IMR-90 (cell line): ENCODE results near the gene ZNF662. TPM values are rescaled to one million over a fixed set of nuclear protein-coding genes. Genes with fewer than 3 reads are reported as not detected.

Source experiments
- ATAC-seq: fragments of 200-7000 bp; cut with Tn5 transposase; 2 replicates; pipeline ENCODE4 v1.9.1; 2020; ENCODE audit warnings: low read depth, mild to moderate bottlenecking, moderate library complexity
- BruUV-seq: library from RNA; stranded (reverse); fragments of 400-500 nt; replicated peaks from 2 replicates; lab custom pipeline; 2021; lab: Mats Ljungman, UMichigan
- CTCF ChIA-PET: fragments of 300-600 bp; formaldehyde crosslinking; extraction: SDS; loops from one replicate; lab custom pipeline; 2021; ENCODE audit warnings: antibody characterized with exemption; lab: Yijun Ruan, JAX
- POLR2A ChIA-PET: fragments of 300-600 bp; sonication (Branson Sonifier 250); formaldehyde crosslinking; loops from one replicate; lab custom pipeline; 2022; ENCODE audit warnings: antibody characterized with exemption; ENCODE audit not compliant: unreplicated experiment; lab: Charles Lee
- DNase-seq: peaks from one replicate; pipeline ENCODE4 v3.0.0; 2013
- H2AFZ ChIP-seq: replicated peaks from 2 replicates; pipeline ENCODE3; 2013; ENCODE audit warnings: low read length, mild to moderate bottlenecking; ENCODE audit not compliant: poor library complexity
- H2AK5ac ChIP-seq: 2 replicates; pipeline ENCODE4 v1.6.1; 2013; ENCODE audit warnings: low read depth, low read length, inconsistent platforms
- H2AK9ac ChIP-seq: replicated peaks from 2 replicates; pipeline ENCODE3; 2013; ENCODE audit warnings: mild to moderate bottlenecking, low read depth, low read length, moderate library complexity; ENCODE audit not compliant: poor library complexity
- H2BK120ac ChIP-seq: 2 replicates; pipeline ENCODE4 v1.6.1; 2013; ENCODE audit warnings: low read depth, low read length, inconsistent platforms
- H2BK15ac ChIP-seq: 3 replicates; pipeline ENCODE4 v1.6.1; 2013; ENCODE audit warnings: low read depth, low read length, inconsistent platforms
- H2BK20ac ChIP-seq: 2 replicates; pipeline ENCODE4 v1.6.1; 2013; ENCODE audit warnings: low read depth, mild to moderate bottlenecking, inconsistent platforms, low read length, moderate library complexity
- H2BK5ac ChIP-seq: 2 replicates; pipeline ENCODE4 v1.6.1; 2013; ENCODE audit warnings: mild to moderate bottlenecking, low read depth, low read length, inconsistent platforms; ENCODE audit not compliant: poor library complexity, severe bottlenecking
- H3K14ac ChIP-seq: replicated peaks from 2 replicates; pipeline ENCODE4 v1.6.1; 2013; ENCODE audit warnings: low read depth, low read length, inconsistent platforms
- H3K18ac ChIP-seq: 2 replicates; pipeline ENCODE4 v1.6.1; 2013; ENCODE audit warnings: low read depth, low read length, control low read depth
- H3K23ac ChIP-seq: 2 replicates; pipeline ENCODE4 v1.6.1; 2013; ENCODE audit warnings: low read depth, low read length, inconsistent platforms
- H3K27ac ChIP-seq: 2 replicates; pipeline ENCODE4 v1.5.1; 2013; ENCODE audit warnings: mild to moderate bottlenecking, control low read depth, low read length; ENCODE audit not compliant: insufficient read depth
- H3K27me3 ChIP-seq: 2 replicates; pipeline ENCODE4 v1.6.1; 2013; ENCODE audit warnings: low read length; ENCODE audit not compliant: control insufficient read depth, insufficient read depth
- H3K36me3 ChIP-seq: 2 replicates; pipeline ENCODE4 v1.6.1; 2013; ENCODE audit warnings: low read length, mixed read lengths; ENCODE audit not compliant: control insufficient read depth, insufficient read depth
- H3K4ac ChIP-seq: 2 replicates; pipeline ENCODE4 v1.6.1; 2013; ENCODE audit warnings: low read depth, low read length, inconsistent platforms
- H3K4me1 ChIP-seq: 2 replicates; pipeline ENCODE4 v1.6.1; 2013; ENCODE audit warnings: low read length, mixed read lengths; ENCODE audit not compliant: control insufficient read depth, insufficient read depth
- H3K4me2 ChIP-seq: 2 replicates; pipeline ENCODE4 v1.6.1; 2013; ENCODE audit warnings: low read depth, mild to moderate bottlenecking, control low read depth, low read length, moderate library complexity
- H3K4me3 ChIP-seq: 2 replicates; pipeline ENCODE4 v1.5.1; 2013; ENCODE audit warnings: low read depth, mild to moderate bottlenecking, control low read depth, low read length, moderate library complexity; ENCODE audit not compliant: insufficient read depth
- H3K56ac ChIP-seq: 2 replicates; pipeline ENCODE4 v1.6.1; 2013; ENCODE audit warnings: low read length, inconsistent platforms; ENCODE audit not compliant: insufficient read depth; ENCODE audit errors: extremely low read depth
- H3K79me1 ChIP-seq, 2 experiments: 2 replicates each; pipeline ENCODE4 v1.6.1; 2013; ENCODE audit warnings: low read length in 2 of 2, inconsistent platforms in 1 of 2, low read depth in 1 of 2
- H3K9ac ChIP-seq: 2 replicates; pipeline ENCODE4 v1.6.1; 2013; ENCODE audit warnings: low read depth, low read length, control low read depth
- H3K9me1 ChIP-seq: 2 replicates; pipeline ENCODE4 v1.6.1; 2013; ENCODE audit warnings: low read length, inconsistent platforms; ENCODE audit not compliant: insufficient read depth
- H3K9me3 ChIP-seq: 2 replicates; pipeline ENCODE4 v1.6.1; 2013; ENCODE audit warnings: low read length; ENCODE audit not compliant: control insufficient read depth, insufficient read depth
- H4K20me1 ChIP-seq: 2 replicates; pipeline ENCODE4 v1.6.1; 2013; ENCODE audit warnings: low read length, inconsistent platforms; ENCODE audit not compliant: insufficient read depth
- H4K5ac ChIP-seq: 2 replicates; pipeline ENCODE4 v1.6.1; 2013; ENCODE audit warnings: mild to moderate bottlenecking, low read depth, low read length, control low read depth
- H4K8ac ChIP-seq, 2 experiments: 2 replicates each; pipeline ENCODE4 v1.6.1; 2013; ENCODE audit warnings: low read depth in 2 of 2, low read length in 2 of 2, control low read depth in 1 of 2, inconsistent platforms in 1 of 2
- H4K91ac ChIP-seq: 2 replicates; pipeline ENCODE4 v1.6.1; 2013; ENCODE audit warnings: low read depth, low read length, inconsistent platforms; ENCODE audit not compliant: insufficient read depth
- MXI1 ChIP-seq: IDR thresholded peaks from 2 replicates; pipeline ENCODE4 v1.6.1; 2012; ENCODE audit warnings: low read depth, mild to moderate bottlenecking, low read length, moderate library complexity, borderline replicate concordance
- NFE2L2 ChIP-seq: fragments of 150-350 bp; IDR thresholded peaks from 2 replicates; pipeline ENCODE4 v1.6.1; 2016; ENCODE audit warnings: low read depth, mild to moderate bottlenecking, low read length
- RAD21 ChIP-seq: IDR thresholded peaks from 2 replicates; pipeline ENCODE4 v1.6.1; 2012; ENCODE audit warnings: low read length, improper control_type of control experiment
- WGBS, 2 experiments: methylation state at CpG; one replicate each; pipeline versions ENCODE4 v1.1.5 to v1.1.7; 2013; ENCODE audit warnings: missing lambda C conversion rate in 2 of 2; ENCODE audit not compliant: insufficient read length in 1 of 2; ENCODE audit errors: extremely low coverage in 2 of 2; 5-methylcytosine and 5-hydroxymethylcytosine counted together
- dilution Hi-C: fragments of 300-500 bp; cut with HindIII; formaldehyde crosslinking; loops from one replicate; pipeline ENCODE4 v1.14.3; 2018; ENCODE audit warnings: low sequenced_read_pairs; ENCODE audit not compliant: unreplicated experiment
- in situ Hi-C: fragments of 300-500 bp; cut with MboI; formaldehyde crosslinking; loops from 3 replicates; pipeline ENCODE4 v1.14.3; 2019; ENCODE audit warnings: low sequenced_read_pairs, inconsistent platforms, mixed read lengths
- intact Hi-C: fragments of 100-400 bp; cut with micrococcal nuclease; formaldehyde crosslinking; loops from 2 replicates; pipeline ENCODE4 v1.10.0; 2022
- polyA plus RNA-seq, 3 experiments: library from polyadenylated mRNA; depleted of rRNA; stranded (reverse); fragments of >200 nt; gene quantifications; 2 replicates each; pipeline ENCODE4 v1.2.3, GENCODE V29; 2012; ENCODE audit warnings: low replicate concordance in 1 of 3
- total RNA-seq: library from RNA; depleted of rRNA; stranded (reverse); fragments of >200 nt; gene quantifications from 2 replicates; pipeline ENCODE4 v1.2.3, GENCODE V29; 2012

The ZNF662 gene
- total and polyA plus RNA-seq, 2 of the 4 experiments (the other 2 are of a cell fraction): 0.29 to 0.54 TPM

GRCh38 chr3:42867138-42867537 is 38.8 kb upstream of the ZNF662 start:
- Histone ChIP-seq H3K14ac (no peak overlapping the region), H3K79me1 (no peaks in the 10 kb centered on the region), H3K27me3 (peaks cover 20% of the 10 kb centered on the region), H3K4me1 (no peaks in the 10 kb centered on the region), H3K9me3 (no peaks in the 10 kb centered on the region), H3K36me3 (no peaks in the 10 kb centered on the region), H2AFZ (no peak overlapping the region), H3K4me3 (no peak overlapping the region), H4K8ac (no peak overlapping the region), H2AK9ac (no peak overlapping the region), H3K18ac (no peak overlapping the region), H2BK5ac (no peak overlapping the region), H3K4me2 (no peak overlapping the region), H2BK120ac (no peak overlapping the region), H4K91ac (no peak overlapping the region), H3K4ac (no peak overlapping the region), H4K20me1 (no peaks in the 10 kb centered on the region), H4K5ac (no peak overlapping the region), H3K9ac (no peak overlapping the region), H3K56ac (no peak overlapping the region), H2BK15ac (no peak overlapping the region), H3K23ac (no peak overlapping the region), H2BK20ac (no peak overlapping the region), H3K27ac (no peak overlapping the region), H3K9me1 (no peaks in the 10 kb centered on the region), H2AK5ac (no peak overlapping the region)
- ChIA-PET POLR2A (no interaction called here), CTCF (interaction anchor here (0.7 kb wide), 1 partner anchor 493 kb away, joined by 3 read pairs; no protein-coding TSS in a partner anchor)
- intact Hi-C loops (no loop called here), in situ Hi-C loops (no loop called here), dilution Hi-C loops (no loop called here)
- no peak for TF ChIP-seq RAD21
- TF ChIP-seq MXI1: no peak
- no peak for TF ChIP-seq NFE2L2
- DNase-seq: no peak
- 73% methylated on average over 2 of the region's 7 CpGs; no CpG with 5 or more reads in 1 of the 2 experiments for WGBS, 2 experiments
- no TSS peak for BruUV-seq
- ATAC-seq: no peak
